ENCODE measurements around the gene RIMS4. TPM values are rescaled to one million over a fixed set of nuclear protein-coding genes. Genes with fewer than 3 reads are reported as not detected.

RIMS4 gene
- total and polyA plus RNA-seq, 9 of the 15 experiments (the other 6 are each of a cell fraction or from before 2014, with no cell fraction given) = 0.04 TPM; not detected in 8

- TF ChIP-seq IRF1 (CRISPR knock-in tag; IDR thresholded peaks at IDR 0.05; ENCODE audit: borderline replicate concordance) (no peak), FOXJ2 (tag; IDR thresholded peaks at IDR 0.05) (no peak), FOXM1 (IDR thresholded peaks at IDR 0.05; ENCODE audit: low read depth) (no peak), FOXM1 (CRISPR knock-in tag; IDR thresholded peaks at IDR 0.05; ENCODE audit: low read depth) (no peak), ZFPM2 (CRISPR knock-in tag; IDR thresholded peaks at IDR 0.05) (no peak)
These were observed 40.5 kb upstream of the RIMS4 start (continued) for GRCh38 chr20:44850837-44851236.

- no peaks in the 10 kb centered on the region for H4K20me1 ChIP-seq (replicated peaks; ENCODE audit: control insufficient read depth, insufficient read depth, low read length)
- TF ChIP-seq C11orf30 (IDR thresholded peaks at IDR 0.05; ENCODE audit: low read depth) = 0 out of 2 replicates have a peak, but pooled peaks have one; percentile 5
- no peak for TF ChIP-seq ZNF639 (CRISPR knock-in tag; conservative IDR thresholded peaks at IDR 0.05 in 1 of 2, IDR thresholded peaks at IDR 0.05 in 1 of 2)
- H2AFZ ChIP-seq (ENCODE audit: low read depth, low read length) = no peak overlapping the region
- intact Hi-C loops (cut with micrococcal nuclease) (no loop called here), in situ Hi-C loops (cut with MboI) (no loop called here)
- POLR2A ChIA-PET = no interaction called here
- no peak overlapping the region for H3K9ac ChIP-seq (ENCODE audit: insufficient read depth in 1 of 2, low read depth in 2 of 2, low read length in 2 of 2)
- ATAC-seq = no peak
- H3K27me3 ChIP-seq (ENCODE audit: control insufficient read depth in 2 of 2, insufficient read depth in 2 of 2, low read length in 2 of 2) = peaks cover 5 to 7% of the 10 kb centered on the region in 2 experiments; a peak in 4 of 5 replicates
- H3K9me1 ChIP-seq (ENCODE audit: control insufficient read depth, insufficient read depth, low read length) = no peaks in the 10 kb centered on the region
- H3K4me3 ChIP-seq = no peak overlapping the region
- CTCF ChIA-PET (ENCODE audit: low intra/inter-chr PET ratio) = no interaction called here
- H3K4me1 ChIP-seq (replicated peaks in 1 of 2; ENCODE audit: control insufficient read depth in 2 of 2, insufficient read depth in 2 of 2, low read length in 2 of 2) = no peaks in the 10 kb centered on the region
- H3K9me3 ChIP-seq (replicated peaks; ENCODE audit: control insufficient read depth, insufficient read depth, low read depth, low read length) = no peaks in the 10 kb centered on the region
- WGBS (ENCODE audit: insufficient coverage, low coverage, missing lambda C conversion rate) = 5% methylated on average over 3 of the region's 3 CpGs
- no TSS peak for BruUV-seq (replicated peaks)
- H3K27ac ChIP-seq (ENCODE audit: extremely low read depth, low read depth, low read length) = no peak overlapping the region
- no peaks in the 10 kb centered on the region for H3K79me2 ChIP-seq (ENCODE audit: control insufficient read depth, insufficient read depth, low read length)
- no peak for DNase-seq (ENCODE audit: extremely low read depth in 1 of 4, low spot score in 3 of 4)
- H3K4me2 ChIP-seq (ENCODE audit: insufficient read depth, low read length) = no peak overlapping the region
- H3K36me3 ChIP-seq (ENCODE audit: control insufficient read depth, insufficient read depth, low read length) = no peaks in the 10 kb centered on the region
- FAIRE-seq = no peak
These were observed 39.9 kb upstream of the RIMS4 start for GRCh38 chr20:44850272-44850671.
